HepG2 (cell line): ENCODE data around the gene CDHR1. TPM values are rescaled to one million over a fixed set of nuclear protein-coding genes. Genes with fewer than 3 reads are reported as not detected.

Experiments
- ATAC-seq: fragments of 200-7000 bp; cut with Tn5 transposase; 3 replicates; pipeline ENCODE4 v1.9.1; 2020; ENCODE audit warnings: mild to moderate bottlenecking, moderate library complexity
- BruUV-seq: library from RNA; stranded (reverse); fragments of 400-500 nt; replicated peaks from 2 replicates; lab custom pipeline; 2021; lab: Mats Ljungman, UMichigan
- CTCF ChIA-PET: fragments of 300-600 bp; formaldehyde crosslinking; extraction: SDS; loops from one replicate; lab custom pipeline; 2021; ENCODE audit warnings: low total read pairs, inconsistent platforms, low intra/inter-chr PET ratio; lab: Yijun Ruan, JAX
- POLR2A ChIA-PET: fragments of 350-600 bp; sonication (Branson Sonifier 250); formaldehyde crosslinking; loops from one replicate; lab custom pipeline; 2020; ENCODE audit warnings: antibody characterized with exemption, inconsistent platforms; lab: Yijun Ruan, JAX
- DNase-seq: peaks from one replicate; pipeline ENCODE4 v3.0.0-alpha.2; 2015; ENCODE audit warnings: low spot score
- FAIRE-seq: peaks from 3 replicates; lab custom pipeline; 2011; peaks lifted over from hg19 to GRCh38; lab: Jason Lieb, UNC
- H2AFZ ChIP-seq: one replicate; pipeline ENCODE4 v1.6.1; 2011; ENCODE audit warnings: low read length, inconsistent platforms
- H3K27ac ChIP-seq: fragments of 300-600 bp; 3 replicates; pipeline ENCODE4 v1.8.0; 2011; ENCODE audit warnings: mixed run types, mild to moderate bottlenecking, mixed read lengths, low read length, inconsistent platforms; ENCODE audit not compliant: insufficient read depth; ENCODE audit errors: extremely low read length
- H3K27me3 ChIP-seq, 2 experiments: fragments of 200-600 bp in 1 of 2; 2 replicates in 1 of 2; 3 replicates in 1 of 2; pipeline versions ENCODE4 v1.6.0 to v1.8.0; 2011; ENCODE audit warnings: low read length in 2 of 2, mild to moderate bottlenecking in 2 of 2, moderate library complexity in 2 of 2, inconsistent platforms in 1 of 2; ENCODE audit not compliant: insufficient read depth in 2 of 2, control insufficient read depth in 1 of 2
- H3K36me3 ChIP-seq, 2 experiments: fragments of 200-600 bp in 1 of 2; replicated peaks in 1 of 2; 2 replicates in 1 of 2; 3 replicates in 1 of 2; pipeline versions ENCODE4 v1.5.1 to v1.8.0; 2011; ENCODE audit warnings: low read length in 2 of 2, inconsistent platforms in 1 of 2; ENCODE audit not compliant: insufficient read depth in 2 of 2, control insufficient read depth in 1 of 2
- H3K4me1 ChIP-seq: 2 replicates; pipeline ENCODE4 v1.5.1; 2012; ENCODE audit warnings: low read length, inconsistent platforms; ENCODE audit not compliant: insufficient read depth
- H3K4me2 ChIP-seq: 2 replicates; pipeline ENCODE4 v1.6.0; 2011; ENCODE audit warnings: low read depth, low read length, inconsistent platforms
- H3K4me3 ChIP-seq, 3 experiments: fragments of 200-600 bp in 1 of 3; sonication (generic), shearing (Covaris generic) in 1 of 3; replicated peaks in 1 of 3; 2 replicates each; pipeline ENCODE4 v1.5.1; 2011 to 2016; ENCODE audit warnings: low read length in 3 of 3, inconsistent platforms in 2 of 3, low read depth in 2 of 3, mild to moderate bottlenecking in 2 of 3, control low read depth in 1 of 3, mixed read lengths in 1 of 3; ENCODE audit not compliant: insufficient read depth in 1 of 3
- H3K79me2 ChIP-seq: one replicate; pipeline ENCODE4 v1.6.1; 2011; ENCODE audit warnings: low read length, inconsistent platforms; ENCODE audit not compliant: insufficient read depth
- H3K9ac ChIP-seq: 2 replicates; pipeline ENCODE4 v1.6.0; 2011; ENCODE audit warnings: mild to moderate bottlenecking, low read depth, low read length, inconsistent platforms; ENCODE audit not compliant: insufficient read depth
- H3K9me3 ChIP-seq: 2 replicates; pipeline ENCODE4 v1.5.1; 2012; ENCODE audit warnings: mild to moderate bottlenecking, low read length
- H4K20me1 ChIP-seq: 2 replicates; pipeline ENCODE4 v1.6.0; 2011; ENCODE audit warnings: inconsistent platforms, mild to moderate bottlenecking, low read length, moderate library complexity; ENCODE audit not compliant: insufficient read depth
- CREM ChIP-seq, 2 experiments: sonication (generic) in 1 of 2; formaldehyde crosslinking in 1 of 2; IDR thresholded peaks; 2 replicates each; pipeline versions ENCODE4 v1.4.0 to v1.6.1; 2016 to 2020; ENCODE audit warnings: antibody characterized with exemption in 1 of 2, mild to moderate bottlenecking in 1 of 2, missing genetic modification reagents in 1 of 2
- PLRG1 ChIP-seq: fragments of 450-650 bp; conservative IDR thresholded peaks from 2 replicates; pipeline ENCODE4 v1.6.1; 2016
- SP140L ChIP-seq: sonication (generic); formaldehyde crosslinking; IDR thresholded peaks from 2 replicates; pipeline ENCODE4 v1.4.0; 2020; ENCODE audit warnings: missing genetic modification reagents, borderline replicate concordance
- TBX3 ChIP-seq: fragments of 450-650 bp; IDR thresholded peaks from 2 replicates; pipeline ENCODE4 v1.6.1; 2017; ENCODE audit warnings: antibody characterized with exemption, mild to moderate bottlenecking, inconsistent platforms, borderline replicate concordance
- ZNF124 ChIP-seq: sonication (generic); formaldehyde crosslinking; IDR thresholded peaks from 2 replicates; pipeline ENCODE4 v1.4.0; 2020; ENCODE audit warnings: missing genetic modification reagents
- ZNF3 ChIP-seq: IDR thresholded peaks from 2 replicates; pipeline ENCODE4 v1.7.0; 2017; ENCODE audit warnings: inconsistent platforms
- WGBS: methylation state at CpG from one replicate; pipeline ENCODE4 v1.1.6; 2017; ENCODE audit warnings: low lambda C conversion rate; 5-methylcytosine and 5-hydroxymethylcytosine counted together
- in situ Hi-C: cut with HindIII; loops from 2 replicates; pipeline ENCODE4 v1.10.0; 2017; ENCODE audit warnings: low pct_unique_long_range_greater_than_20kb; ENCODE audit not compliant: extremely low pct_ligation_motif_present
- intact Hi-C: fragments of 100-400 bp; cut with micrococcal nuclease; formaldehyde crosslinking; loops from one replicate; pipeline ENCODE4 v1.10.0; 2022; ENCODE audit not compliant: unreplicated experiment
- polyA plus RNA-seq, 8 experiments: library from polyadenylated mRNA; depleted of rRNA in 3 of 8; stranded (reverse) in 7 of 8; unstranded in 1 of 8; fragments of >200 nt; fragmentation: Illumina TruSeq in 4 of 8; extraction: Trizol in 4 of 8; gene quantifications; 2 replicates each; pipeline versions ENCODE4 v1.2.1 to v1.2.3, GENCODE V29; 2011 to 2016; ENCODE audit warnings: low read depth in 4 of 8, missing spikeins in 1 of 8, mixed read lengths in 1 of 8; ENCODE audit not compliant: insufficient read depth in 1 of 8
- total RNA-seq, 5 experiments: library from RNA; depleted of rRNA; stranded (reverse); fragments of >200 nt; fragmentation: Illumina TruSeq; extraction: Trizol; gene quantifications; 2 replicates each; pipeline ENCODE4 v1.2.3, GENCODE V29; 2016; ENCODE audit warnings: low read depth in 1 of 5
- TF ChIP-seq, protein P1 (sequence below): sonication (generic); formaldehyde crosslinking; IDR thresholded peaks from 2 replicates; pipeline ENCODE4 v1.5.0; 2020; ENCODE audit warnings: mild to moderate bottlenecking, low read depth, missing genetic modification reagents, borderline replicate concordance
- TF ChIP-seq, protein P2 (sequence below): sonication (generic); formaldehyde crosslinking; IDR thresholded peaks from 2 replicates; pipeline ENCODE4 v1.5.1; 2020; ENCODE audit warnings: missing genetic modification reagents, mild to moderate bottlenecking, borderline replicate concordance
- TF ChIP-seq, protein P3 (sequence below): sonication (generic); formaldehyde crosslinking; IDR thresholded peaks from 2 replicates; pipeline ENCODE4 v1.4.0; 2020; ENCODE audit warnings: low read depth, mild to moderate bottlenecking, missing genetic modification reagents
- TF ChIP-seq, protein P4 (sequence below): sonication (generic); formaldehyde crosslinking; conservative IDR thresholded peaks from 2 replicates; pipeline ENCODE4 v1.8.0; 2022; ENCODE audit warnings: mild to moderate bottlenecking, moderate library complexity, missing genetic modification reagents
- TF ChIP-seq, protein P5 (sequence below): sonication (generic); formaldehyde crosslinking; IDR thresholded peaks from 2 replicates; pipeline ENCODE4 v1.5.0; 2020; ENCODE audit warnings: mild to moderate bottlenecking, missing genetic modification reagents, moderate library complexity

CDHR1 gene
- total and polyA plus RNA-seq, 2 of the 13 experiments (the other 11 are each of a cell fraction or from before 2014, with no cell fraction given) = 0.04 to 0.09 TPM

DNA sequence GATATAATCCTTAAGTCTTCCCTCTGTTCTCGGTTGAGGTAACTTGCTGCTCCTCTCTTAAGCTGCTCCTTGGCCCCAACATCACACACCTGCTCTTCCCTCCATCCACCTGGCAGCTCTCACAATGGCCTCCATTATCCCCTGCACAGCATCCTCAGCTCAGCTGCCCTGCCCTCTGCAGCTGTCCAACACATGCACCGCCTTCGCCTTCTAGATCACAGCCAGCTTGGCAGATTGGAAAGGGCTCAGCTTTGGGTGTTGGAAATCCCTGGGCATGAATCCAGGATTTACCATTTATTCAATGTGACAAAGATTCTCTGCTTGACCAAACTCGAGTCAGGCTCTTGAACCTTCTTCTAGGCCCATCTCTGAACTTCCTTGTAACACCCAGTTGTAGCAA, 71.1 kb downstream of the CDHR1 start:
- H3K36me3 ChIP-seq = no peaks in the 10 kb centered on the region
- H3K9ac ChIP-seq = no peak overlapping the region
- no peaks in the 10 kb centered on the region for H3K9me3 ChIP-seq
- ATAC-seq = peak; percentile 14; the same call in 2 of the 3 replicates
- in situ Hi-C loops = loop anchor here (5.0 to 10.0 kb wide), 2 partner anchors 99 to 277 kb away; no protein-coding TSS in a partner anchor
- WGBS = 15% methylated on average over 4 of the region's 4 CpGs
- POLR2A ChIA-PET = no interaction called here
- H3K79me2 ChIP-seq = no peaks in the 10 kb centered on the region
- peaks cover 9% of the 10 kb centered on the region; the same call in 1 of the 2 replicates for H3K4me1 ChIP-seq
- intact Hi-C loops = loop anchor here (2.0 kb wide), 1 partner anchor 109 kb away; no protein-coding TSS in a partner anchor
- no peak overlapping the region for H3K4me3 ChIP-seq
- FAIRE-seq = no peak
- H3K27me3 ChIP-seq = peaks cover 3 to 24% of the 10 kb centered on the region in 2 experiments; a peak in 3 of 5 replicates
- DNase-seq = no peak
- H2AFZ ChIP-seq = no peak overlapping the region
- no peak for TF ChIP-seq CREM (IDR thresholded peaks at IDR 0.05)
- TF ChIP-seq CREM (CRISPR knock-in tag; IDR thresholded peaks at IDR 0.05) = no peak
- TF ChIP-seq SP140L = no peak
- TF ChIP-seq ZNF124 (CRISPR knock-in tag) = no peak
- H4K20me1 ChIP-seq = no peaks in the 10 kb centered on the region
- BruUV-seq = no TSS peak
- CTCF ChIA-PET = interaction anchor here (1.5 to 1.7 kb wide), 2 partner anchors 272 to 348 kb away, joined by 4 to 10 read pairs; no protein-coding TSS in a partner anchor
- no peak overlapping the region for H3K27ac ChIP-seq
- H3K4me2 ChIP-seq = no peak overlapping the region

DNA sequence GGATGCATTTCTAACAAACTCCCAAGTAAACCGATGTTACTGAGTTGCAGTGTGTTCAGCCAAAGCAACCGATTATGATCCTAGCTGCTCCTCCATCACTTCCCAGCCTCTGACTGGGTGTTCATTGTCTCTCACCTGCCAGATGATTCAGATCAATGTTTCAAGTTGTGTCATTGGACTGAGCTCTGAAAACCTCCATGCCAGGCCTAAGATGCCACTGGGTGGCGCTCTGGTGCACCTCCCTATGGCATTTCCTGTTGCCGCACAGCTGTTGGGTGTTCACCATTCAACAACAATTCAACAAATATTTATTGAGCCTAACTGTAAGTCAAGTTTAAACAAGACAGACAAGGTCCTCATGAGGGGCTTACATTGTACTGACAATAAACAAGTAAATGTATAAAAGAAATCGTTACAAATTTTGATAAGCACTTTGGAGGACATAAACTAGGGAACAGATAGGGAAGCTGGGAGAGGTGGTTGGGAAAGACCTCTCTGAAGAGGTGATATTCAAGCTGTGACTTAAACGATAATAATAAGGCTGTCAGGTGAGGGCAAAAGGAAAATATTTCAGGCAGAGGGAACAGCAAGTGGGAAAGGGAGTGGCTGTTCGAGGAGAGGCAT, 73.3 kb downstream of the CDHR1 start:
- no peak overlapping the region for H3K27ac ChIP-seq
- peak; percentile 13 for DNase-seq
- intact Hi-C loops = no loop called here
- FAIRE-seq = no peak
- ChIA-PET POLR2A (no interaction called here), CTCF (interaction anchor here (1.2 kb wide), 1 partner anchor 270 kb away, joined by 3 read pairs; no protein-coding TSS in a partner anchor)
- no peaks in the 10 kb centered on the region for H3K36me3 ChIP-seq
- in situ Hi-C loops = loop anchor here (5.0 to 10.0 kb wide), 2 partner anchors 97 to 275 kb away; no protein-coding TSS in a partner anchor
- ATAC-seq = peak; percentile 64
- H2AFZ ChIP-seq = no peak overlapping the region
- H3K79me2 ChIP-seq = no peaks in the 10 kb centered on the region
- H4K20me1 ChIP-seq = no peaks in the 10 kb centered on the region
- BruUV-seq = no TSS peak
- H3K27me3 ChIP-seq = peaks cover 0 to 22% of the 10 kb centered on the region in 2 experiments; a peak in 2 of 5 replicates
- WGBS = 24% methylated on average over 7 of the region's 7 CpGs
- H3K9me3 ChIP-seq = no peaks in the 10 kb centered on the region
- peaks cover 14% of the 10 kb centered on the region; the same call in 1 of the 2 replicates for H3K4me1 ChIP-seq
- H3K9ac ChIP-seq = no peak overlapping the region
- H3K4me2 ChIP-seq = 0 out of 2 replicates have a peak overlapping the region, but pooled peaks have one; percentile 22
- H3K4me3 ChIP-seq = no peak overlapping the region
- TF ChIP-seq, protein P1, sequence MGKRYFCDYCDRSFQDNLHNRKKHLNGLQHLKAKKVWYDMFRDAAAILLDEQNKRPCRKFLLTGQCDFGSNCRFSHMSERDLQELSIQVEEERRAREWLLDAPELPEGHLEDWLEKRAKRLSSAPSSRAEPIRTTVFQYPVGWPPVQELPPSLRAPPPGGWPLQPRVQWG (CRISPR knock-in tag) = no peak
- TF ChIP-seq TBX3 (no peak), ZNF3 (CRISPR knock-in tag) (no peak), PLRG1 (no peak)
- TF ChIP-seq, protein P2, sequence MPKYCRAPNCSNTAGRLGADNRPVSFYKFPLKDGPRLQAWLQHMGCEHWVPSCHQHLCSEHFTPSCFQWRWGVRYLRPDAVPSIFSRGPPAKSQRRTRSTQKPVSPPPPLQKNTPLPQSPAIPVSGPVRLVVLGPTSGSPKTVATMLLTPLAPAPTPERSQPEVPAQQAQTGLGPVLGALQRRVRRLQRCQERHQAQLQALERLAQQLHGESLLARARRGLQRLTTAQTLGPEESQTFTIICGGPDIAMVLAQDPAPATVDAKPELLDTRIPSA (CRISPR knock-in tag) = no peak
- TF ChIP-seq, protein P3, sequence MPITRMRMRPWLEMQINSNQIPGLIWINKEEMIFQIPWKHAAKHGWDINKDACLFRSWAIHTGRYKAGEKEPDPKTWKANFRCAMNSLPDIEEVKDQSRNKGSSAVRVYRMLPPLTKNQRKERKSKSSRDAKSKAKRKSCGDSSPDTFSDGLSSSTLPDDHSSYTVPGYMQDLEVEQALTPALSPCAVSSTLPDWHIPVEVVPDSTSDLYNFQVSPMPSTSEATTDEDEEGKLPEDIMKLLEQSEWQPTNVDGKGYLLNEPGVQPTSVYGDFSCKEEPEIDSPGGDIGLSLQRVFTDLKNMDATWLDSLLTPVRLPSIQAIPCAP (CRISPR knock-in tag) = no peak
- TF ChIP-seq, protein P4, sequence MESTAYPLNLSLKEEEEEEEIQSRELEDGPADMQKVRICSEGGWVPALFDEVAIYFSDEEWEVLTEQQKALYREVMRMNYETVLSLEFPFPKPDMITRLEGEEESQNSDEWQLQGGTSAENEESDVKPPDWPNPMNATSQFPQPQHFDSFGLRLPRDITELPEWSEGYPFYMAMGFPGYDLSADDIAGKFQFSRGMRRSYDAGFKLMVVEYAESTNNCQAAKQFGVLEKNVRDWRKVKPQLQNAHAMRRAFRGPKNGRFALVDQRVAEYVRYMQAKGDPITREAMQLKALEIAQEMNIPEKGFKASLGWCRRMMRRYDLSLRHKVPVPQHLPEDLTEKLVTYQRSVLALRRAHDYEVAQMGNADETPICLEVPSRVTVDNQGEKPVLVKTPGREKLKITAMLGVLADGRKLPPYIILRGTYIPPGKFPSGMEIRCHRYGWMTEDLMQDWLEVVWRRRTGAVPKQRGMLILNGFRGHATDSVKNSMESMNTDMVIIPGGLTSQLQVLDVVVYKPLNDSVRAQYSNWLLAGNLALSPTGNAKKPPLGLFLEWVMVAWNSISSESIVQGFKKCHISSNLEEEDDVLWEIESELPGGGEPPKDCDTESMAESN = no peak
- TF ChIP-seq, protein P5, sequence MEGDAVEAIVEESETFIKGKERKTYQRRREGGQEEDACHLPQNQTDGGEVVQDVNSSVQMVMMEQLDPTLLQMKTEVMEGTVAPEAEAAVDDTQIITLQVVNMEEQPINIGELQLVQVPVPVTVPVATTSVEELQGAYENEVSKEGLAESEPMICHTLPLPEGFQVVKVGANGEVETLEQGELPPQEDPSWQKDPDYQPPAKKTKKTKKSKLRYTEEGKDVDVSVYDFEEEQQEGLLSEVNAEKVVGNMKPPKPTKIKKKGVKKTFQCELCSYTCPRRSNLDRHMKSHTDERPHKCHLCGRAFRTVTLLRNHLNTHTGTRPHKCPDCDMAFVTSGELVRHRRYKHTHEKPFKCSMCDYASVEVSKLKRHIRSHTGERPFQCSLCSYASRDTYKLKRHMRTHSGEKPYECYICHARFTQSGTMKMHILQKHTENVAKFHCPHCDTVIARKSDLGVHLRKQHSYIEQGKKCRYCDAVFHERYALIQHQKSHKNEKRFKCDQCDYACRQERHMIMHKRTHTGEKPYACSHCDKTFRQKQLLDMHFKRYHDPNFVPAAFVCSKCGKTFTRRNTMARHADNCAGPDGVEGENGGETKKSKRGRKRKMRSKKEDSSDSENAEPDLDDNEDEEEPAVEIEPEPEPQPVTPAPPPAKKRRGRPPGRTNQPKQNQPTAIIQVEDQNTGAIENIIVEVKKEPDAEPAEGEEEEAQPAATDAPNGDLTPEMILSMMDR (CRISPR knock-in tag) = peak; percentile 59
